Skeletal muscle satellite cell (primary cell): Measurements from ENCODE around the gene SRRM5.
"Not testable (repeated sequence)": the region's sequence is repeated elsewhere in the genome, so short reads cannot be mapped to it uniquely, and the experiment has no call there.

Experiments
- H3K27me3 ChIP-seq: 2 replicates; pipeline ENCODE4 v1.7.0; 2013; ENCODE audit warnings: low read length; ENCODE audit not compliant: control insufficient read depth, insufficient read depth
- H3K36me3 ChIP-seq: 2 replicates; pipeline ENCODE4 v1.7.0; 2013; ENCODE audit warnings: mild to moderate bottlenecking, control low read depth, low read length; ENCODE audit not compliant: insufficient read depth
- H3K4me1 ChIP-seq: 2 replicates; pipeline ENCODE4 v1.7.0; 2013; ENCODE audit warnings: low read length; ENCODE audit not compliant: control insufficient read depth, insufficient read depth
- H3K4me2 ChIP-seq: 2 replicates; pipeline ENCODE4 v1.7.0; 2013; ENCODE audit warnings: mild to moderate bottlenecking, low read length
- H3K4me3 ChIP-seq: 2 replicates; pipeline ENCODE4 v1.7.0; 2013; ENCODE audit warnings: low read length
- H3K9ac ChIP-seq: 2 replicates; pipeline ENCODE4 v1.7.0; 2013; ENCODE audit warnings: mild to moderate bottlenecking, low read depth, low read length, moderate library complexity
- H3K9me3 ChIP-seq: replicated peaks from 2 replicates; pipeline ENCODE4 v1.7.0; 2013; ENCODE audit warnings: mild to moderate bottlenecking, control low read depth, low read length

The SRRM5 gene

GRCh38 chr19:43634506-43634871 is 22.6 kb downstream of the SRRM5 start:
- H3K9me3 ChIP-seq = no peaks in the 10 kb centered on the region
- H3K36me3 ChIP-seq = no peaks in the 10 kb centered on the region
- peaks cover 15% of the 10 kb centered on the region for H3K4me1 ChIP-seq
- no peak overlapping the region for H3K4me3 ChIP-seq
- peaks cover 40% of the 10 kb centered on the region for H3K27me3 ChIP-seq
- H3K9ac ChIP-seq = no peak overlapping the region
- H3K4me2 ChIP-seq = peak overlapping the region; percentile 24

- no peaks in the 10 kb centered on the region for H3K36me3 ChIP-seq
- H3K4me3 ChIP-seq = peak overlapping the region; percentile 20
- peaks cover 42% of the 10 kb centered on the region for H3K27me3 ChIP-seq
- no peak overlapping the region for H3K9ac ChIP-seq
- peaks cover 17% of the 10 kb centered on the region for H3K4me1 ChIP-seq
- no peaks in the 10 kb centered on the region for H3K9me3 ChIP-seq
- peak overlapping the region; percentile 24 for H3K4me2 ChIP-seq
These were observed 23.1 kb downstream of the SRRM5 start for GRCh38 chr19:43634872-43635560.

- H3K9me3 ChIP-seq, H3K4me3 ChIP-seq, H3K9ac ChIP-seq, H3K36me3 ChIP-seq: not testable (repeated sequence)
- peaks cover 20% of the 10 kb centered on the region for H3K4me1 ChIP-seq
- peaks cover 47% of the 10 kb centered on the region for H3K27me3 ChIP-seq
- peak overlapping the region; percentile 24 for H3K4me2 ChIP-seq
These were observed 23.7 kb downstream of the SRRM5 start for GRCh38 chr19:43635561-43635940.

- no peak overlapping the region for H3K4me2 ChIP-seq
- no peaks in the 10 kb centered on the region for H3K9me3 ChIP-seq
- H3K4me1 ChIP-seq = peaks cover 20% of the 10 kb centered on the region
- H3K27me3 ChIP-seq = peaks cover 51% of the 10 kb centered on the region
- no peak overlapping the region for H3K4me3 ChIP-seq
- H3K36me3 ChIP-seq = no peaks in the 10 kb centered on the region
- no peak overlapping the region for H3K9ac ChIP-seq
These were observed 24.3 kb downstream of the SRRM5 start for GRCh38 chr19:43636121-43636683.

- H3K9me3 ChIP-seq = no peaks in the 10 kb centered on the region
- H3K4me3 ChIP-seq = no peak overlapping the region
- peaks cover 50% of the 10 kb centered on the region for H3K27me3 ChIP-seq
- no peaks in the 10 kb centered on the region for H3K36me3 ChIP-seq
- H3K4me2 ChIP-seq = no peak overlapping the region
- no peak overlapping the region for H3K9ac ChIP-seq
- peaks cover 20% of the 10 kb centered on the region for H3K4me1 ChIP-seq
These were observed 26.5 kb downstream of the SRRM5 start for GRCh38 chr19:43638214-43638994.

- Histone ChIP-seq H3K27me3 (peaks cover 47% of the 10 kb centered on the region), H3K4me3 (no peak overlapping the region), H3K9ac (no peak overlapping the region), H3K4me1 (peaks cover 20% of the 10 kb centered on the region), H3K9me3 (no peaks in the 10 kb centered on the region), H3K36me3 (no peaks in the 10 kb centered on the region), H3K4me2 (no peak overlapping the region)
These were observed 27.2 kb downstream of the SRRM5 start for GRCh38 chr19:43638995-43639518.

- Histone ChIP-seq H3K9ac (no peak within 1 kb of the TSS), H3K36me3 (no peaks in the 10 kb centered on the region), H3K27me3 (peaks cover 44% of the 10 kb centered on the region), H3K4me2 (peak within 1 kb of the TSS; percentile 82), H3K9me3 (no peaks in the 10 kb centered on the region), H3K4me3 (peak within 1 kb of the TSS; percentile 61), H3K4me1 (peaks cover 18% of the 10 kb centered on the region)
These were observed 27.9 kb downstream of the SRRM5 start, which contains the start of gene CADM4 for GRCh38 chr19:43639519-43640423. TSS of gene CADM4 (minus strand) at chr19:43639850. CDS start at chr19:43639790, 60 bp downstream.

GRCh38 chr19:43640424-43640757 is 28.5 kb downstream of the SRRM5 start:
- H3K4me1 ChIP-seq = peaks cover 12% of the 10 kb centered on the region
- peak overlapping the region; percentile 61 for H3K4me3 ChIP-seq
- H3K36me3 ChIP-seq = no peaks in the 10 kb centered on the region
- H3K9ac ChIP-seq = no peak overlapping the region
- H3K4me2 ChIP-seq = peak overlapping the region; percentile 82
- H3K27me3 ChIP-seq = peaks cover 39% of the 10 kb centered on the region
- H3K9me3 ChIP-seq = no peaks in the 10 kb centered on the region

- peaks cover 39% of the 10 kb centered on the region for H3K27me3 ChIP-seq
- no peak overlapping the region for H3K9ac ChIP-seq
- H3K4me3 ChIP-seq = no peak overlapping the region
These were observed 29.4 kb downstream of the SRRM5 start for GRCh38 chr19:43641333-43641732.

GRCh38 chr19:43642531-43642930 is 30.6 kb downstream of the SRRM5 start:
- no peaks in the 10 kb centered on the region for H3K9me3 ChIP-seq
- H3K9ac ChIP-seq = no peak overlapping the region
- H3K27me3 ChIP-seq = peaks cover 33% of the 10 kb centered on the region
- H3K4me3 ChIP-seq = no peak overlapping the region
- peaks cover 11% of the 10 kb centered on the region for H3K36me3 ChIP-seq
- H3K4me2 ChIP-seq = no peak overlapping the region
- peaks cover 5% of the 10 kb centered on the region for H3K4me1 ChIP-seq

More at GRCh38 chr19:43641333-43641732, 29.4 kb downstream of the SRRM5 start:
- Histone ChIP-seq H3K4me2 (no peak overlapping the region), H3K36me3 (peaks cover 2% of the 10 kb centered on the region), H3K4me1 (peaks cover 5% of the 10 kb centered on the region), H3K9me3 (no peaks in the 10 kb centered on the region)

- Histone ChIP-seq H3K27me3 (peaks cover 26% of the 10 kb centered on the region), H3K4me3 (no peak overlapping the region), H3K36me3 (peaks cover 18% of the 10 kb centered on the region), H3K9ac (no peak overlapping the region), H3K4me2 (no peak overlapping the region), H3K9me3 (no peaks in the 10 kb centered on the region), H3K4me1 (peaks cover 5% of the 10 kb centered on the region)
These were observed 31.4 kb downstream of the SRRM5 start for GRCh38 chr19:43643326-43643725.
